ENCODE data around the gene POP4. TPM values are rescaled to one million over a fixed set of nuclear protein-coding genes. Genes with fewer than 3 reads are reported as not detected.

Gene POP4
- total and polyA plus RNA-seq, 2 donors (not counting 3 experiments of a cell fraction or from before 2014, with no cell fraction given) = 56.2 to 64.4 TPM

DNA sequence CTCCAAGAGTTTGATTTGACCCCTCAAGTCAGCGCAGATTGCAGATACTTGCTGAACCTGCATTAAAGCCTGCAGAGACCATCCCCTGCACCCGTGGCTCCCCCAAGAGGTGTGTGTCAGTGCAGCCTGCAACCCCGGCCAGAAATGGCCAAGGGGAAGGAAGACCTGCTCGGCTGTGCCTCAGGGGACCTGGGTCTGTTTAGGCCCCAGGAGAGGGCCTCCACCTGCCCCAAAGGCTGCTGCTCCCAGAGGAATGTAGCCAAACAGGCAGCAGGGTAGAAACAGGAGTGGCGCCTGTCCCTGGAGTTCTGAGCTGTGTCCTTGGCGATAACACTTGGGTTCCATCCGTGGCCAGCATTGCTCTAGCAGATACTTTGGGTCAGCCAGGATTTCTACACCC is 8.0 kb downstream of the POP4 start:
- no peaks in the 10 kb centered on the region for H3K9me3 ChIP-seq (replicated peaks; ENCODE audit: control insufficient read depth, insufficient read depth, low read length)
- H3K4me3 ChIP-seq (replicated peaks in 1 of 3; ENCODE audit: insufficient read depth in 1 of 3, low read depth in 1 of 3, low read length in 3 of 3) = no peak overlapping the region
- TF ChIP-seq JUN (IDR thresholded peaks at IDR 0.05; ENCODE audit: borderline replicate concordance, insufficient read depth, insufficient read length, low read depth) (no peak), GATA2 (IDR thresholded peaks at IDR 0.05; ENCODE audit: insufficient read depth, insufficient read length, low read depth, low read length) (no peak), POLR2AphosphoS5 (IDR thresholded peaks at IDR 0.05; ENCODE audit: insufficient read depth, low read depth, low read length) (no peak)
- TF ChIP-seq, protein P1, sequence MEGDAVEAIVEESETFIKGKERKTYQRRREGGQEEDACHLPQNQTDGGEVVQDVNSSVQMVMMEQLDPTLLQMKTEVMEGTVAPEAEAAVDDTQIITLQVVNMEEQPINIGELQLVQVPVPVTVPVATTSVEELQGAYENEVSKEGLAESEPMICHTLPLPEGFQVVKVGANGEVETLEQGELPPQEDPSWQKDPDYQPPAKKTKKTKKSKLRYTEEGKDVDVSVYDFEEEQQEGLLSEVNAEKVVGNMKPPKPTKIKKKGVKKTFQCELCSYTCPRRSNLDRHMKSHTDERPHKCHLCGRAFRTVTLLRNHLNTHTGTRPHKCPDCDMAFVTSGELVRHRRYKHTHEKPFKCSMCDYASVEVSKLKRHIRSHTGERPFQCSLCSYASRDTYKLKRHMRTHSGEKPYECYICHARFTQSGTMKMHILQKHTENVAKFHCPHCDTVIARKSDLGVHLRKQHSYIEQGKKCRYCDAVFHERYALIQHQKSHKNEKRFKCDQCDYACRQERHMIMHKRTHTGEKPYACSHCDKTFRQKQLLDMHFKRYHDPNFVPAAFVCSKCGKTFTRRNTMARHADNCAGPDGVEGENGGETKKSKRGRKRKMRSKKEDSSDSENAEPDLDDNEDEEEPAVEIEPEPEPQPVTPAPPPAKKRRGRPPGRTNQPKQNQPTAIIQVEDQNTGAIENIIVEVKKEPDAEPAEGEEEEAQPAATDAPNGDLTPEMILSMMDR (IDR thresholded peaks at IDR 0.05; ENCODE audit: extremely low read depth in 1 of 2, insufficient read depth in 1 of 2, low read depth in 1 of 2, low read length in 2 of 2) = no peak
- H3K79me2 ChIP-seq (ENCODE audit: control insufficient read depth, insufficient read depth, low read length) = no peaks in the 10 kb centered on the region
- FAIRE-seq = no peak
- no peak overlapping the region for H3K9ac ChIP-seq (replicated peaks; ENCODE audit: extremely low read depth, insufficient read depth, low read length)
- no peaks in the 10 kb centered on the region for H3K4me1 ChIP-seq (ENCODE audit: control insufficient read depth, extremely low read depth, insufficient read depth, low read length)
- no peak for DNase-seq (ENCODE audit: low read depth, low spot score)
- H4K20me1 ChIP-seq (replicated peaks; ENCODE audit: control insufficient read depth, extremely low read depth, insufficient read depth, low read length) = no peaks in the 10 kb centered on the region
- H3K36me3 ChIP-seq (ENCODE audit: control insufficient read depth in 2 of 2, extremely low read depth in 1 of 2, insufficient read depth in 2 of 2, low read length in 2 of 2) = peaks cover 4 to 26% of the 10 kb centered on the region in 2 experiments
- CTCF ChIA-PET = no interaction called here
- no peaks in the 10 kb centered on the region for H3K9me1 ChIP-seq (replicated peaks; ENCODE audit: control insufficient read depth, extremely low read depth, insufficient read depth, low read length)
- intact Hi-C loops (cut with micrococcal nuclease) = no loop called here
- POLR2A ChIA-PET = no interaction called here
- dilution Hi-C loops (cut with MboI; ENCODE audit: extremely low pct_ligation_motif_present, low sequenced_read_pairs) = no loop called here
- H2AFZ ChIP-seq (ENCODE audit: low read depth, low read length) = no peak overlapping the region
- H3K27me3 ChIP-seq (ENCODE audit: control insufficient read depth in 2 of 2, insufficient read depth in 2 of 2, low read length in 2 of 2) = no peaks in the 10 kb centered on the region
- no peak overlapping the region for H3K4me2 ChIP-seq (ENCODE audit: insufficient read depth, low read length)
- no peak overlapping the region for H3K27ac ChIP-seq (ENCODE audit: insufficient read depth, low read depth, low read length)
- BruUV-seq (replicated peaks) = no TSS peak

DNA sequence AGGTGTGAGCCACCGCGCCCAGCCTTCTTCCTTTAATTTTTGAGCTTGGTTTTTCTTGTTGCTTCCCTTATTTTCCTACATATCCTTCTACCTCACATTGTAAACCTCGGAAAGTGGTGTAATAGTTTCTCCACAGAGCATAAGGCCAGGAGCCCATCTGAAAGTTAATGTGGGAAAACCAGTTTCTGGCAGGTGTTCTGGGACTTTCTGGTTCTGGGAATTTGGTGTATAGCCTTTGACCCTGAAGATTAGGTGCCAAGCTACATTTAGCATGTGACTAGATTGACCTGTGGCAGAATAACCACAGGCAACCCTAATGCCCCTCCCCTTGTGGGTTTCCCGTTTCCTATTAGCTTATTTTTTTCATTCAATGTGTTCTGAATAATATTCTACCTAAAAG is 8.7 kb downstream of the POP4 start:
- FAIRE-seq = no peak
- no peak overlapping the region for H3K4me3 ChIP-seq (replicated peaks in 1 of 3; ENCODE audit: insufficient read depth in 1 of 3, low read depth in 1 of 3, low read length in 3 of 3)
- H3K27me3 ChIP-seq (ENCODE audit: control insufficient read depth in 2 of 2, insufficient read depth in 2 of 2, low read length in 2 of 2) = no peaks in the 10 kb centered on the region
- intact Hi-C loops (cut with micrococcal nuclease) = no loop called here
- ChIA-PET POLR2A (interaction anchor here (0.6 kb wide), 1 partner anchor 112 kb away, joined by 3 read pairs; no protein-coding TSS in a partner anchor), CTCF (interaction anchor here (0.7 kb wide), 1 partner anchor 102 kb away, joined by 3 read pairs; no protein-coding TSS in a partner anchor)
- no peak for DNase-seq (ENCODE audit: low read depth, low spot score)
- H3K36me3 ChIP-seq (ENCODE audit: control insufficient read depth in 2 of 2, extremely low read depth in 1 of 2, insufficient read depth in 2 of 2, low read length in 2 of 2) = peaks cover 4 to 26% of the 10 kb centered on the region in 2 experiments
- H3K9me3 ChIP-seq (replicated peaks; ENCODE audit: control insufficient read depth, insufficient read depth, low read length) = no peaks in the 10 kb centered on the region
- H4K20me1 ChIP-seq (replicated peaks; ENCODE audit: control insufficient read depth, extremely low read depth, insufficient read depth, low read length) = no peaks in the 10 kb centered on the region
- no peaks in the 10 kb centered on the region for H3K9me1 ChIP-seq (replicated peaks; ENCODE audit: control insufficient read depth, extremely low read depth, insufficient read depth, low read length)
- H2AFZ ChIP-seq (ENCODE audit: low read depth, low read length) = no peak overlapping the region
- BruUV-seq (replicated peaks) = no TSS peak
- TF ChIP-seq GATA2 (IDR thresholded peaks at IDR 0.05; ENCODE audit: insufficient read depth, insufficient read length, low read depth, low read length) (no peak), JUN (IDR thresholded peaks at IDR 0.05; ENCODE audit: borderline replicate concordance, insufficient read depth, insufficient read length, low read depth) (no peak), MYC (IDR thresholded peaks at IDR 0.05; ENCODE audit: low read depth, low read length) (no peak), POLR2AphosphoS5 (IDR thresholded peaks at IDR 0.05; ENCODE audit: insufficient read depth, low read depth, low read length) (no peak)
- TF ChIP-seq, protein P2, sequence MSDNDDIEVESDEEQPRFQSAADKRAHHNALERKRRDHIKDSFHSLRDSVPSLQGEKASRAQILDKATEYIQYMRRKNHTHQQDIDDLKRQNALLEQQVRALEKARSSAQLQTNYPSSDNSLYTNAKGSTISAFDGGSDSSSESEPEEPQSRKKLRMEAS (IDR thresholded peaks at IDR 0.05; ENCODE audit: insufficient read depth, insufficient read length) = no peak
- H3K9ac ChIP-seq (replicated peaks; ENCODE audit: extremely low read depth, insufficient read depth, low read length) = no peak overlapping the region
- H3K27ac ChIP-seq (ENCODE audit: insufficient read depth, low read depth, low read length) = no peak overlapping the region
- no peaks in the 10 kb centered on the region for H3K79me2 ChIP-seq (ENCODE audit: control insufficient read depth, insufficient read depth, low read length)
- no peak overlapping the region for H3K4me2 ChIP-seq (ENCODE audit: insufficient read depth, low read length)
- dilution Hi-C loops (cut with MboI; ENCODE audit: extremely low pct_ligation_motif_present, low sequenced_read_pairs) = no loop called here
- no peaks in the 10 kb centered on the region for H3K4me1 ChIP-seq (ENCODE audit: control insufficient read depth, extremely low read depth, insufficient read depth, low read length)
